SU-DHL-6 (cell line): ENCODE data around the gene LRRC46.

Experiments used
- H2AFZ ChIP-seq: fragments of 200-600 bp; sonication (generic); 2 replicates; pipeline ENCODE4 v1.6.1; 2014; ENCODE audit warnings: low read depth, mild to moderate bottlenecking, moderate library complexity, mixed read lengths, antibody characterized with exemption, low read length; ENCODE audit not compliant: severe bottlenecking
- H3F3A ChIP-seq: fragments of 200-600 bp; shearing (Covaris generic); 2 replicates; pipeline ENCODE4 v1.6.0; 2016; ENCODE audit warnings: antibody characterized with exemption, mild to moderate bottlenecking; ENCODE audit not compliant: insufficient read depth
- H3K27ac ChIP-seq: fragments of 200-600 bp; sonication (generic); 2 replicates; pipeline ENCODE4 v1.5.1; 2016; ENCODE audit warnings: low read depth, mild to moderate bottlenecking, low read length, moderate library complexity, mixed read lengths
- H3K27me3 ChIP-seq: fragments of 200-600 bp; sonication (generic), shearing (Covaris generic); 2 replicates; pipeline ENCODE4 v1.6.0; 2014; ENCODE audit warnings: mild to moderate bottlenecking, low read length
- H3K36me3 ChIP-seq: fragments of 200-600 bp; sonication (generic); 2 replicates; pipeline ENCODE4 v1.6.1; 2014; ENCODE audit warnings: mild to moderate bottlenecking, low read length, mixed read lengths
- H3K4me2 ChIP-seq: fragments of 300-600, 200-600 bp; shearing (Covaris generic), sonication (generic); 2 replicates; pipeline ENCODE4 v1.6.0; 2014; ENCODE audit warnings: low read length, low read depth, mild to moderate bottlenecking; ENCODE audit not compliant: poor library complexity, severe bottlenecking
- H3K4me3 ChIP-seq: fragments of 200-600 bp; sonication (generic); 2 replicates; pipeline ENCODE4 v1.5.1; 2014; ENCODE audit warnings: antibody characterized with exemption, low read length, mild to moderate bottlenecking, mixed read lengths; ENCODE audit not compliant: insufficient read depth, poor library complexity, severe bottlenecking
- H3K79me2 ChIP-seq: fragments of 200-600 bp; sonication (generic); 2 replicates; pipeline ENCODE4 v1.6.1; 2014; ENCODE audit warnings: mild to moderate bottlenecking, low read length, moderate library complexity; ENCODE audit not compliant: insufficient read depth
- H3K9ac ChIP-seq: fragments of 200-600 bp; sonication (generic); 2 replicates; pipeline ENCODE4 v1.7.0; 2014; ENCODE audit warnings: mild to moderate bottlenecking, low read length
- H3K9me2 ChIP-seq: fragments of 200-600 bp; sonication (generic); replicated peaks from 2 replicates; pipeline ENCODE4 v1.6.1; 2014; ENCODE audit warnings: low read length; ENCODE audit not compliant: insufficient read depth
- H3K9me3 ChIP-seq: fragments of 200-600 bp; sonication (generic); 2 replicates; pipeline ENCODE4 v1.6.1; 2014; ENCODE audit warnings: low read length, mixed read lengths; ENCODE audit not compliant: insufficient read depth
- H4K20me1 ChIP-seq: fragments of 200-600 bp; sonication (generic); 2 replicates; pipeline ENCODE4 v1.6.1; 2014; ENCODE audit warnings: low read depth, mild to moderate bottlenecking, antibody characterized with exemption, low read length, moderate library complexity, mixed read lengths
- CTCF ChIP-seq: fragments of 200-600 bp; sonication (generic); IDR thresholded peaks from one replicate; pipeline ENCODE4 v1.5.1; 2017; ENCODE audit warnings: antibody characterized with exemption, mild to moderate bottlenecking, low read length, moderate library complexity; ENCODE audit not compliant: insufficient read depth, poor library complexity, severe bottlenecking
- EZH2phosphoT487 ChIP-seq: fragments of 200-600 bp; sonication (generic), shearing (Covaris generic); conservative IDR thresholded peaks from 2 replicates; pipeline ENCODE4 v1.6.1; 2018; ENCODE audit warnings: mild to moderate bottlenecking, antibody characterized with exemption, low read length, moderate library complexity, mixed read lengths

Gene LRRC46

GRCh38 chr17:47806913-47807255, 24.6 kb upstream of the LRRC46 start:
- H3K4me2 ChIP-seq, result no peak overlapping the region
- TF ChIP-seq CTCF, result no peak
- TF ChIP-seq EZH2phosphoT487, result no peak
- no peaks in the 10 kb centered on the region for H3K27me3 ChIP-seq
- no peaks in the 10 kb centered on the region for H3K79me2 ChIP-seq
- H3K27ac ChIP-seq, result no peak overlapping the region
- H3K36me3 ChIP-seq, result no peaks in the 10 kb centered on the region
- H3K9me2 ChIP-seq, result no peaks in the 10 kb centered on the region
- H2AFZ ChIP-seq, result no peak overlapping the region
- H3F3A ChIP-seq, result no peaks in the 10 kb centered on the region
- H3K9me3 ChIP-seq, result no peaks in the 10 kb centered on the region
- H4K20me1 ChIP-seq, result no peaks in the 10 kb centered on the region
- no peak overlapping the region for H3K4me3 ChIP-seq
- no peak overlapping the region for H3K9ac ChIP-seq

GRCh38 chr17:47807421-47807820, 24.0 kb upstream of the LRRC46 start:
- Histone ChIP-seq H3K9me3 (no peaks in the 10 kb centered on the region), H3K9ac (no peak overlapping the region), H2AFZ (no peak overlapping the region), H3K9me2 (no peaks in the 10 kb centered on the region), H3K27me3 (no peaks in the 10 kb centered on the region), H4K20me1 (no peaks in the 10 kb centered on the region), H3K4me3 (no peak overlapping the region), H3K79me2 (no peaks in the 10 kb centered on the region), H3K27ac (no peak overlapping the region), H3F3A (no peaks in the 10 kb centered on the region), H3K36me3 (no peaks in the 10 kb centered on the region), H3K4me2 (no peak overlapping the region)
- TF ChIP-seq EZH2phosphoT487 (no peak), CTCF (no peak)

GRCh38 chr17:47808036-47808829, 23.2 kb upstream of the LRRC46 start:
- no peak overlapping the region for H3K9ac ChIP-seq
- no peaks in the 10 kb centered on the region for H3K9me3 ChIP-seq
- no peak for TF ChIP-seq EZH2phosphoT487
- TF ChIP-seq CTCF, result no peak
- H2AFZ ChIP-seq, result no peak overlapping the region
- no peaks in the 10 kb centered on the region for H3F3A ChIP-seq
- H3K9me2 ChIP-seq, result no peaks in the 10 kb centered on the region
- no peak overlapping the region for H3K27ac ChIP-seq
- no peaks in the 10 kb centered on the region for H3K36me3 ChIP-seq
- H4K20me1 ChIP-seq, result no peaks in the 10 kb centered on the region
- H3K4me2 ChIP-seq, result no peak overlapping the region
- H3K79me2 ChIP-seq, result no peaks in the 10 kb centered on the region
- no peak overlapping the region for H3K4me3 ChIP-seq
- H3K27me3 ChIP-seq, result no peaks in the 10 kb centered on the region
